Epithelial cell of esophagus (primary cell): ENCODE data around the gene AMDHD2.

ENCODE experiments used
- DNase-seq: peaks from one replicate; pipeline ENCODE4 v3.0.0; 2010; ENCODE audit warnings: low read depth
- H3K4me3 ChIP-seq: 2 replicates; pipeline ENCODE4 v1.5.1; 2011; ENCODE audit warnings: mild to moderate bottlenecking, low read length, control low read depth
- TF ChIP-seq, protein P1 (sequence below): IDR thresholded peaks from 2 replicates; pipeline ENCODE4 v1.5.1; 2011; ENCODE audit warnings: low read depth, mild to moderate bottlenecking, low read length, control low read depth, inconsistent platforms; ENCODE audit not compliant: insufficient read depth; ENCODE audit errors: missing control alignments

AMDHD2 gene

DNA sequence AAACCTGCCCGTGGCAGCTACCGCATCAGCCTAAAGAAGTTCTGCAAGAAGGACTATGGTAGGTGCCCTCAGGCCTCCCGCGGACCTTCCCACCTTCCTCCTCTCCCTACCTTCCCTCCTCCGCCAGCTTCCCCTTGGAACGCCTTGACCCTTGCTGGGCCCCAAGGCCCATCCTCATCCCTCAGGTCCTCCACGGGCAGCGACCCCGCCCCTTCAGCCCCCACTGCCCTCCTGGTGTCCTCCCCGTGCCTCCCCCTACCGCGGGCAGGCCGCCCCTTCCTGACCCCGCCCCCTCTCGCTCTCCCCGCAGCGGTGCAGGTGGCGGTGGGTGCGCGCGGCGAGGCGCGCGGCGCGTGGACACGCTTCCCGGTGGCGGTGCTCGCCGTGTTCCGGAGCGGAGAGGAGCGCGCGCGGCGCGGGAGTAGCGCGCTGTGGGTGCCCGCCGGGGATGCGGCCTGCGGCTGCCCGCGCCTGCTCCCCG is 46.7 kb upstream of the AMDHD2 start:
- no peak for DNase-seq
- TF ChIP-seq, protein P1, sequence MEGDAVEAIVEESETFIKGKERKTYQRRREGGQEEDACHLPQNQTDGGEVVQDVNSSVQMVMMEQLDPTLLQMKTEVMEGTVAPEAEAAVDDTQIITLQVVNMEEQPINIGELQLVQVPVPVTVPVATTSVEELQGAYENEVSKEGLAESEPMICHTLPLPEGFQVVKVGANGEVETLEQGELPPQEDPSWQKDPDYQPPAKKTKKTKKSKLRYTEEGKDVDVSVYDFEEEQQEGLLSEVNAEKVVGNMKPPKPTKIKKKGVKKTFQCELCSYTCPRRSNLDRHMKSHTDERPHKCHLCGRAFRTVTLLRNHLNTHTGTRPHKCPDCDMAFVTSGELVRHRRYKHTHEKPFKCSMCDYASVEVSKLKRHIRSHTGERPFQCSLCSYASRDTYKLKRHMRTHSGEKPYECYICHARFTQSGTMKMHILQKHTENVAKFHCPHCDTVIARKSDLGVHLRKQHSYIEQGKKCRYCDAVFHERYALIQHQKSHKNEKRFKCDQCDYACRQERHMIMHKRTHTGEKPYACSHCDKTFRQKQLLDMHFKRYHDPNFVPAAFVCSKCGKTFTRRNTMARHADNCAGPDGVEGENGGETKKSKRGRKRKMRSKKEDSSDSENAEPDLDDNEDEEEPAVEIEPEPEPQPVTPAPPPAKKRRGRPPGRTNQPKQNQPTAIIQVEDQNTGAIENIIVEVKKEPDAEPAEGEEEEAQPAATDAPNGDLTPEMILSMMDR, result no peak
- H3K4me3 ChIP-seq, result peak overlapping the region; percentile 27

DNA sequence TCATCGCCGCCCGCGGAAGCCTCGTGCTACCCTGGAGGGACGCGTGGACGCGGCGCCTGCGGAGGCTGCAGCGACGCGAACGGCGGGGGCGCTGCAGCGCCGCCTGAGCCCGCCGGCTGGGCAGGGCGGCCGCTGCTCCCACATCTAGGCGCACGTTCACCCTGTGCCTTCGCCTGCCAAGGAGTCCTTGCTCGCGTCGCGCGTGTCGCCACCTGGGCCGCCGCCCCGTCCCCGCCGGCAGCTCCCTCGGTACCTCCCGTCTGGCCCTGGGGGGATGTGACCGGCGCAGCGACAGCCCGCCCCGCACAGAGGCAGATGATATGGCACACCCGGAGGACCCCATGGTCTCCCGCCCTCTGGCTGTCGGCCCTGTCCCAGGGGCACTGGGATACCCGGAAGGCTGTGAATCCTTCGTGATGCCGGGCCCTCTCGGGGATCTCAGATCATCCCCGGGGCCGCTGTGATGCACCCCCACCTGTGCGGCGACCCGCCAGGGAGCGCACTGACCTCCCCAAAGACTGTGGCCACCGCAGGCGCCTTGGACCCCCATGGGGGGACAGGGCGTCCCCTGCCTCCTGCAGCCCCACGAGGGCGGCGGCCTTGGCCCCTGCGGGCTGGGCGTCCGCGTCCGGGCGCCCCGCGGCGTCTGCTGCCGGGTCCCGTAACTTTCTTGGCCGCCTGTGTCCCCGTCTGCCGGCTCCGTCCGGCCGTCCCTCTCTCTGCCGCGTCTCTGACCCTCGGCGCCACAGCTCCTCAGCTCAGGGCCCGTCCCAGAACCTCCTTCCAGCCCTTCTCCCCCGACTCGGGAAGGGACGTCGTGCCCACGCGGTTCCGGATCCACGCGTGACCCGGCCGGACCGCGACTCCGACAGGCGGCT is 45.9 kb upstream of the AMDHD2 start:
- H3K4me3 ChIP-seq, result peak overlapping the region; percentile 68
- DNase-seq, result peak; percentile 57
- TF ChIP-seq, protein P1, result no peak

DNA sequence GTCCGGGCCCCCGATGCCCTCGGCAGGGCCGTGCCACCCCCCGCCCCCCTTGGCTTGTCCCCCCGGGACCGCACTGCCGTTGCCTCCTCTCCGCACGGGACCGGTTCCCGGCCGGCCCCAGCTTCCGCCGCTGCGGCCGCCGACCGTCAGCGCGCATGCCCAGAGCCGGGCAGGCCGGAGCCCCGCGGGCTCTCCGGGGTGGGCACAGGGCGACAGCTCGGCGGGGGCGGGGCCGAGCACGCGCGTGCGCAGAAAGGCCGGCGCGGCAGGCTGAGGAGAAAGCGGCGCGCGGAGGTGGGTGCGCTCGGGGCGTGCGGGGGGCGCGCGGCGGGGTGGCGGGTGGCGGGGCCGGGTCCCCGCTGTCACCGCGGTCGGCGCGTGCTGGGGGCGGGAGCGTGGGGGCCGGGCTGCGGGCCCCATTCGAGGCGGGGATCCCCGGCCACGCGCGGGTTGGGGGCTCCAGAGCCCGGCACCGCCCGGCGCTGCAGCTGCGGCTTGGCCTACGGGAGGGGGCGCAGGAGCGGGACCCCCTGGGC is 45.2 kb upstream of the AMDHD2 start, which contains the start of gene TBC1D24:
TBC1D24 (plus strand) TSS at position 251 of the 536 bp plus-strand sequence. CDS start 21,022 bp downstream, outside the sequence.
- peak within 1 kb of the TSS; percentile 68 for H3K4me3 ChIP-seq
- TF ChIP-seq, protein P1, result no peak
- DNase-seq, result peak; percentile 82

DNA sequence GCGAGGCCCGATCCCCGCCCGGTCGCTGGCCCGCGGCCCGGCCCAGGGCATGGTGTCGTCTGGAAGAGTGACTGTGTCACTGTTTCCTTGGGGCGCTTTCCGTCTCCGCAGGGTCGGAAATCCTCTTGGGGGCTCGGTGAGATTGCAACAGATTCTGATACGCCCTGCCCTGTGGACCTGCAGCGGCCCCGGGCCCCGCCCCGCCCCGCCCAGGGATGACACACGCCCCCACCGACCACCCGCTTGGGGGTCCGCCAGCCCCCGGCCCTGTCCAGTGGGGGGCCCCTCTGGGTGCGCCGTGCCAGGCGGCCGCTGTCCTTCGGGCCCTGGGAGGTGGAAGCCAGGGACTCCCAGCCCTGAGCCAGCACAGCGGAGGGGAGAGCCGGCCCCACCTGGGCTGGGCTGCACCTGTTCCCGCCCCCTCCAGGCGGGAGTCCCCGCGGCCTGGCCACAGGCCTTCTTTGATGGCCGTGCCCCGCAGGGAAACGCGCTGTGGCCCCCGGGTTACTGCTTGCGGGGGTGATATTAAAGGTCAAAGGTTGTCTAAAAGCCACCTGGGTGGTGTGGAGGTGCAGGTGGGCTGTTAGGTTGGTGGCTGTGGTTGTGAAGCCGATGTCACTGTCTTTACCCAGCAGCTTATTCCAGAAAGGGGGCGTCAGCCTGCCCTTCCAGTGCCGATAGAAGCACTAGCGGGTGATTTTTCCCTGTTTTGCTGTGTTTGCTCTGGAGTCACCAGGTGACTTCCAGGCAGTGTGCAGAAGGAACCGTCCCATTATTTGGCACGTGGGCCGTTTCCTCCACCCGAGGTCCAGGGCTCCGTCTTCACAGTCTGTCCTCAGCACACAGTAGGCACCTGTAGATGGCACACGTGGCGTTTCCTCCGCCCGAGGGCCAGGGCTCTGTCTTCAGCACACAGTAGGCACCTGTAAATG is 44.5 kb upstream of the AMDHD2 start:
- TF ChIP-seq, protein P1, result no peak
- DNase-seq, result no peak
- peak overlapping the region; percentile 43 for H3K4me3 ChIP-seq

DNA sequence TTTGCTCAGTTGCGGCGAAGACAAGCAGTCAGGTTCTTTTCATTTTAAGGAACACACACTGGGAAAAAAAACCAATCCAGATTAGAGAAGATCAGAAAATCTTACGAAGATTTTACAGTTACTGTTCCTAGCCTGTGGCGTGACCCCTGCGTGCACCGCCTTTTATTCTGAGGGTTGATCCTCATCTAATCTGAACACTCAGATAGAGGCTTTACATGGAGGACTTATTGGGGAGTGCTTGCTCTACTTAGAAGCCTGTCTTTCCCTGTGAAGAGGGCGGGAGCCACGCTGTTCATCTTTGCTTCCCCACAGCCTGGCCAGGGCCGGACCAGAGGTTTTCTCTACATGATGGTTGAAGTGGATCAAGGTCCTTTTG is 43.8 kb upstream of the AMDHD2 start:
- DNase-seq, result no peak
- TF ChIP-seq, protein P1, result no peak
- H3K4me3 ChIP-seq, result no peak overlapping the region

DNA sequence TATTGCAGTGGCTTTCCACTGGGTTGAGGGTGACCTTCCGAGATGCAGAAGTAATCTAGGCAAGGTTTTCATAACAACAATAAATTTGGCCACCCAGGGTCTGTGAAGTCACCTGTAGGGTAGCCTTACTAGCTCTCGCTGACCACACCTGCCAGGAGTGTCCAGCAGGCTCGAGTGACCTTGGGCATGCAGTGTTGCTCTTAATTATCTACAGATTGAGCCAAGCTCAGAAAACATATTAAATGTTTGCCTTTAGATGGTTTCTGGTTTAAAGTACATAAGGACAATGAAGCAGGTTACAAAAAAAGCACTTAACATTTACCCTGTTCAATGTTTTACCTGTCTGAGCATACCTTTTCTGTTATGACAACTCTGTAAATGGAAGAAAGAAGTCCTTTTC is 43.4 kb upstream of the AMDHD2 start:
- no peak for DNase-seq
- TF ChIP-seq, protein P1, result no peak
- no peak overlapping the region for H3K4me3 ChIP-seq
